ENCODE measurements around the gene CLDN15. TPM values are rescaled to one million over a fixed set of nuclear protein-coding genes. Genes with fewer than 3 reads are reported as not detected.
"Not testable (repeated sequence)": the region's sequence is repeated elsewhere in the genome, so short reads cannot be mapped to it uniquely, and the experiment has no call there.

The CLDN15 gene
- total and polyA plus RNA-seq, 5 experiments from 2014 or later, result 0.21 to 52.7 (median 3.2) TPM

GRCh38 chr7:101212014-101212413, 25.6 kb downstream of the CLDN15 start:
- ATAC-seq (no peak), DNase-seq (no peak)
- peak overlapping the region in 1 of 10 donors; percentile 27 for H3K27ac Mint-ChIP-seq
- no peaks in the 10 kb centered on the region for H3K27me3 Mint-ChIP-seq
- H3K4me1 Mint-ChIP-seq, result peaks cover 5 to 11% (median 8%) of the 10 kb centered on the region in 4 donors
- POLR2A ChIA-PET, result interaction anchor here (0.9 kb wide), 1 partner anchor 26 kb away, joined by 3 read pairs; no protein-coding TSS in a partner anchor
- no peak overlapping the region for H3K4me3 Mint-ChIP-seq
- peaks cover 0 to 1% (median 0%) of the 10 kb centered on the region in 9 donors for H3K9me3 Mint-ChIP-seq
- peaks cover 0 to 42% (median 17%) of the 10 kb centered on the region in 3 donors for H3K36me3 Mint-ChIP-seq

GRCh38 chr7:101211501-101211900, 26.1 kb downstream of the CLDN15 start:
- POLR2A ChIA-PET, result interaction anchor here (0.9 kb wide), 1 partner anchor 26 kb away, joined by 3 read pairs; no protein-coding TSS in a partner anchor
- DNase-seq, result no peak
- peaks cover 0 to 1% (median 0%) of the 10 kb centered on the region in 9 donors for H3K9me3 Mint-ChIP-seq
- no peaks in the 10 kb centered on the region for H3K27me3 Mint-ChIP-seq
- H3K27ac Mint-ChIP-seq, result peak overlapping the region in 1 of 10 donors; percentile 50
- ATAC-seq, result no peak
- H3K36me3 Mint-ChIP-seq, result peaks cover 0 to 45% (median 17%) of the 10 kb centered on the region in 3 donors
- H3K4me1 Mint-ChIP-seq, result peaks cover 2 to 6% (median 4%) of the 10 kb centered on the region in 4 donors
- H3K4me3 Mint-ChIP-seq, result no peak overlapping the region

GRCh38 chr7:101210143-101210542, 27.5 kb downstream of the CLDN15 start:
- POLR2A ChIA-PET, result no interaction called here
- Mint-ChIP-seq H3K4me1 (no peaks in the 10 kb centered on the region), H3K27ac (peak overlapping the region in 1 of 10 donors; percentile 44), H3K9me3 (peaks cover 0 to 1% (median 0%) of the 10 kb centered on the region in 9 donors), H3K27me3 (no peaks in the 10 kb centered on the region), H3K36me3 (peaks cover 0 to 47% (median 20%) of the 10 kb centered on the region in 3 donors), H3K4me3 (no peak overlapping the region)
- DNase-seq (no peak), ATAC-seq (no peak)

- Mint-ChIP-seq H3K4me1 (peaks cover 0 to 6% (median 4%) of the 10 kb centered on the region in 4 donors), H3K4me3 (no peak overlapping the region), H3K27me3 (peaks cover under 1 to 5% (median 4%) of the 10 kb centered on the region in 5 donors), H3K9me3 (peaks cover 0 to 1% (median 0%) of the 10 kb centered on the region in 9 donors), H3K36me3 (peaks cover 0 to 44% (median 16%) of the 10 kb centered on the region in 3 donors), H3K27ac (peak overlapping the region in 2 of 10 donors; percentile 7 to 59)
- POLR2A ChIA-PET, result no interaction called here
- ATAC-seq (no peak), DNase-seq (no peak)
Observed at GRCh38 chr7:101208794-101209193, 28.8 kb downstream of the CLDN15 start.

GRCh38 chr7:101207459-101207858, 30.1 kb downstream of the CLDN15 start:
- Mint-ChIP-seq H3K4me1 (peaks cover 2 to 15% (median 7%) of the 10 kb centered on the region in 4 donors), H3K4me3 (no peak overlapping the region), H3K9me3 (peaks cover 0 to 2% (median 0%) of the 10 kb centered on the region in 9 donors), H3K27me3 (peaks cover 4 to 18% (median 13%) of the 10 kb centered on the region in 5 donors), H3K36me3 (peaks cover 0 to 42% (median 16%) of the 10 kb centered on the region in 3 donors), H3K27ac (peak overlapping the region in 3 of 10 donors; percentile 14 to 75 (median 62))
- POLR2A ChIA-PET, result interaction anchor here (0.6 kb wide), 1 partner anchor 286 kb away, joined by 10 read pairs; no protein-coding TSS in a partner anchor
- DNase-seq (no peak), ATAC-seq (no peak)

- DNase-seq, result no peak
- POLR2A ChIA-PET, result interaction anchor here (0.6 kb wide), 1 partner anchor 47 kb away, joined by 4 read pairs; no protein-coding TSS in a partner anchor
Observed at GRCh38 chr7:101206665-101207042, 30.9 kb downstream of the CLDN15 start.

GRCh38 chr7:101205901-101206664, 31.5 kb downstream of the CLDN15 start:
- no peak overlapping the region for H3K4me3 Mint-ChIP-seq
- peaks cover 0 to 2% (median 0%) of the 10 kb centered on the region in 9 donors for H3K9me3 Mint-ChIP-seq

More at GRCh38 chr7:101206665-101207042, 30.9 kb downstream of the CLDN15 start:
- H3K27me3 Mint-ChIP-seq, result peaks cover 4 to 20% (median 15%) of the 10 kb centered on the region in 5 donors
- H3K9me3 Mint-ChIP-seq, result peaks cover 0 to 2% (median 0%) of the 10 kb centered on the region in 9 donors
- peak overlapping the region in 1 of 10 donors; percentile 29 for H3K27ac Mint-ChIP-seq
- H3K4me3 Mint-ChIP-seq, result no peak overlapping the region
- no peak for ATAC-seq
- H3K4me1 Mint-ChIP-seq, result peaks cover 2 to 17% (median 7%) of the 10 kb centered on the region in 4 donors
- peaks cover 0 to 40% (median 16%) of the 10 kb centered on the region in 3 donors for H3K36me3 Mint-ChIP-seq

GRCh38 chr7:101203740-101204738, 33.6 kb downstream of the CLDN15 start:
- Mint-ChIP-seq H3K4me3 (peak overlapping the region; percentile 33 to 80 (median 64)), H3K36me3 (peaks cover 0 to 23% (median 10%) of the 10 kb centered on the region in 3 donors), H3K4me1 (peaks cover 2 to 24% (median 14%) of the 10 kb centered on the region in 4 donors), H3K27ac (peak overlapping the region in 8 of 10 donors; percentile 24 to 92 (median 70)), H3K27me3 (peaks cover 9 to 40% (median 26%) of the 10 kb centered on the region in 5 donors)
- POLR2A ChIA-PET, result interaction anchor here (0.7 kb wide), 1 partner anchor 13 kb away, joined by 3 read pairs; no protein-coding TSS in a partner anchor
- H3K9me3 Mint-ChIP-seq, DNase-seq, ATAC-seq: not testable (repeated sequence)

More at GRCh38 chr7:101205901-101206664, 31.5 kb downstream of the CLDN15 start:
- H3K4me1 Mint-ChIP-seq, result peaks cover 2 to 20% (median 9%) of the 10 kb centered on the region in 4 donors
- H3K27me3 Mint-ChIP-seq, result peaks cover 4 to 26% (median 15%) of the 10 kb centered on the region in 5 donors
- peaks cover 0 to 37% (median 16%) of the 10 kb centered on the region in 3 donors for H3K36me3 Mint-ChIP-seq
- POLR2A ChIA-PET, result interaction anchor here (0.6 kb wide), 2 partner anchors 47 to 860 kb away, joined by 3 to 4 read pairs; no protein-coding TSS in a partner anchor
- H3K27ac Mint-ChIP-seq, result peak overlapping the region in 1 of 10 donors; percentile 35
- DNase-seq (no peak), ATAC-seq (no peak)

GRCh38 chr7:101202603-101202918, 35.0 kb downstream of the CLDN15 start:
- Mint-ChIP-seq H3K36me3 (peaks cover 0 to 16% (median 4%) of the 10 kb centered on the region in 3 donors), H3K9me3 (peaks cover 0 to 2% (median 0%) of the 10 kb centered on the region in 9 donors), H3K4me1 (peaks cover 2 to 24% (median 14%) of the 10 kb centered on the region in 4 donors), H3K27ac (peak overlapping the region in 1 of 10 donors; percentile 53), H3K4me3 (no peak overlapping the region), H3K27me3 (peaks cover 9 to 45% (median 26%) of the 10 kb centered on the region in 5 donors)
- POLR2A ChIA-PET, result no interaction called here
- DNase-seq (no peak), ATAC-seq (no peak)

- no peak overlapping the region for H3K27ac Mint-ChIP-seq
- POLR2A ChIA-PET, result no interaction called here
- peaks cover 9 to 49% (median 26%) of the 10 kb centered on the region in 5 donors for H3K27me3 Mint-ChIP-seq
- H3K9me3 Mint-ChIP-seq, result peaks cover 0 to 2% (median 0%) of the 10 kb centered on the region in 9 donors
- DNase-seq, result no peak
- peaks cover 2 to 24% (median 14%) of the 10 kb centered on the region in 4 donors for H3K4me1 Mint-ChIP-seq
- ATAC-seq, result peak; percentile 23 to 37
- H3K36me3 Mint-ChIP-seq, result peaks cover 0 to 15% (median 3%) of the 10 kb centered on the region in 3 donors
- peak overlapping the region in 4 of 10 donors; percentile 16 to 51 (median 36) for H3K4me3 Mint-ChIP-seq
Observed at GRCh38 chr7:101201695-101202602, 35.7 kb downstream of the CLDN15 start.

Data from naive thymus-derived CD8-positive, alpha-beta T cell (primary cell).